CD4-positive, alpha-beta T cell treated with Interleukin-1 beta for 1 hour (primary cell): ENCODE results near the gene ANKRD20A1.

Experiments used
- DNase-seq, 2 donors: peaks; one replicate each; pipeline ENCODE4 v3.0.0-alpha.2; 2020 to 2022

Gene ANKRD20A1

DNA sequence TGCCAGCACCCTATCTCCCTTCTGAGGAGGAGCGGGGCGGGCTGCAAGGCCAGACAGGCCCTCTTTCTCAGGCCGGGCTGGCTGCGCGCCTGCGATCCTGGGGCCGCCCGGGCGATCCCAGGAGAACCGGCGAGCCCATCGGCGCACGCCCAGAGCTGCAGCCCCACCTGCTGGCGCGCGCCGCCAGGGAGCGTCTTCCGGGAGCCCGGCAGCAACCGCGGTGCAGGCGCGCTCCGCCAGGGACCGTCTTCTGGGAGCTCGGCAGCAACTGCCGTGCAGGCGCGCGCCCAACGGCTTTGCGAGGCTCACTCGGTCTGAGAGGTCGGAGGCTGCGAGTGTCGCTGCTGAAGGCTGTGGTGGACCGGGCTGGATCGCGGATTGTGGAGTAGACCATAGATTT, at the start of gene ANKRD20A1:
Gene ANKRD20A1, plus strand, starts transcription at position 61 of the 400 bp plus-strand sequence. CDS start 496 bp downstream, outside the sequence.
- peak in 1 of 2 donors; percentile 21 for DNase-seq

DNA sequence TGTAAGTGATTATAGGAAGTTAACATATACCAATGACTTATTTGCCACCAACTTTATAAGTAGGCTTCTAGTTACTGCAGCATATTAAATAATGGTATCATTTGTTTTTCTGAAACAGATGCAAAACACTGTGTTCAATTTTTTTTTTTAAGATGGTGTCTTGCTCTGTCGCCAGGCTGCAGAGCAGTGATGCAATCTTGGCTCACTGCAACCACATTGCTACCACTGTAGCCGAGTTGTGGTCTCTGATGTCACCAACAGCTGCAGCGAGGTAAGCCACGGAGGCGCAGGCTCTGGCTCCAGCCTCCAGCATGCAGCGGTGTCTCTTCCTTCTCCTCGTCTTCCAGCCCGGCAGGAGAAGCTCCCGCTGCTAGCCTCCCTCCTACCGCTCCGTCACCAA, 26.6 kb upstream of the ANKRD20A1 start:
- DNase-seq, result peak in 1 of 2 donors; percentile 0
